ENCODE data around the gene TCF7.

TCF7 gene

GRCh38 chr5:134131165-134131564 is 16.7 kb downstream of the TCF7 start:
- no peaks in the 10 kb centered on the region for H3K27me3 ChIP-seq (ENCODE audit: insufficient read depth, poor library complexity, severe bottlenecking)
- H3K27ac ChIP-seq (replicated peaks) = no peak overlapping the region
- no peak overlapping the region for H3K4me3 ChIP-seq (replicated peaks; ENCODE audit: insufficient read depth, low read length)
- no peak for TF ChIP-seq GABPA (IDR thresholded peaks at IDR 0.05; ENCODE audit: low read depth)
- TF ChIP-seq POLR2AphosphoS5 (IDR thresholded peaks at IDR 0.05; ENCODE audit: low read depth) = no peak
- TF ChIP-seq SPI1 (IDR thresholded peaks at IDR 0.05; ENCODE audit: borderline replicate concordance, low read depth) = no peak
- TF ChIP-seq REST (IDR thresholded peaks at IDR 0.05; ENCODE audit: insufficient replicate concordance, low read depth) = no peak
- no peak for TF ChIP-seq CTCF (IDR thresholded peaks at IDR 0.05; ENCODE audit: insufficient read depth, low read length)
- no peak for DNase-seq (ENCODE audit: low read depth in 1 of 2, low spot score in 1 of 2)

GRCh38 chr5:134131578-134132350 is 17.3 kb downstream of the TCF7 start:
- no peak for DNase-seq (ENCODE audit: low read depth in 1 of 2, low spot score in 1 of 2)
- Histone ChIP-seq H3K4me3 (replicated peaks; ENCODE audit: insufficient read depth, low read length) (no peak overlapping the region), H3K27ac (replicated peaks) (no peak overlapping the region)

GRCh38 chr5:134132372-134133187 is 18.1 kb downstream of the TCF7 start:
- no peak overlapping the region for H3K27ac ChIP-seq (replicated peaks)
- DNase-seq (ENCODE audit: low read depth in 1 of 2, low spot score in 1 of 2) = no peak
- TF ChIP-seq POLR2AphosphoS5 (IDR thresholded peaks at IDR 0.05; ENCODE audit: low read depth) (no peak), CTCF (IDR thresholded peaks at IDR 0.05; ENCODE audit: insufficient read depth, low read length) (no peak), SPI1 (IDR thresholded peaks at IDR 0.05; ENCODE audit: borderline replicate concordance, low read depth) (no peak), REST (IDR thresholded peaks at IDR 0.05; ENCODE audit: insufficient replicate concordance, low read depth) (no peak), GABPA (IDR thresholded peaks at IDR 0.05; ENCODE audit: low read depth) (no peak)
- no peaks in the 10 kb centered on the region for H3K27me3 ChIP-seq (ENCODE audit: insufficient read depth, poor library complexity, severe bottlenecking)
- no peak overlapping the region for H3K4me3 ChIP-seq (replicated peaks; ENCODE audit: insufficient read depth, low read length)

More at GRCh38 chr5:134131578-134132350, 17.3 kb downstream of the TCF7 start:
- no peaks in the 10 kb centered on the region for H3K27me3 ChIP-seq (ENCODE audit: insufficient read depth, poor library complexity, severe bottlenecking)
- TF ChIP-seq SPI1 (IDR thresholded peaks at IDR 0.05; ENCODE audit: borderline replicate concordance, low read depth) (no peak), GABPA (IDR thresholded peaks at IDR 0.05; ENCODE audit: low read depth) (no peak), POLR2AphosphoS5 (IDR thresholded peaks at IDR 0.05; ENCODE audit: low read depth) (no peak)

Measured in HL-60 (cell line).